Fibroblast of upper back skin (primary cell): ENCODE measurements around the gene LHFPL6.

Experiments
- DNase-seq: peaks from one replicate; pipeline ENCODE4 v3.0.0-alpha.2; 2013

Gene LHFPL6

DNA sequence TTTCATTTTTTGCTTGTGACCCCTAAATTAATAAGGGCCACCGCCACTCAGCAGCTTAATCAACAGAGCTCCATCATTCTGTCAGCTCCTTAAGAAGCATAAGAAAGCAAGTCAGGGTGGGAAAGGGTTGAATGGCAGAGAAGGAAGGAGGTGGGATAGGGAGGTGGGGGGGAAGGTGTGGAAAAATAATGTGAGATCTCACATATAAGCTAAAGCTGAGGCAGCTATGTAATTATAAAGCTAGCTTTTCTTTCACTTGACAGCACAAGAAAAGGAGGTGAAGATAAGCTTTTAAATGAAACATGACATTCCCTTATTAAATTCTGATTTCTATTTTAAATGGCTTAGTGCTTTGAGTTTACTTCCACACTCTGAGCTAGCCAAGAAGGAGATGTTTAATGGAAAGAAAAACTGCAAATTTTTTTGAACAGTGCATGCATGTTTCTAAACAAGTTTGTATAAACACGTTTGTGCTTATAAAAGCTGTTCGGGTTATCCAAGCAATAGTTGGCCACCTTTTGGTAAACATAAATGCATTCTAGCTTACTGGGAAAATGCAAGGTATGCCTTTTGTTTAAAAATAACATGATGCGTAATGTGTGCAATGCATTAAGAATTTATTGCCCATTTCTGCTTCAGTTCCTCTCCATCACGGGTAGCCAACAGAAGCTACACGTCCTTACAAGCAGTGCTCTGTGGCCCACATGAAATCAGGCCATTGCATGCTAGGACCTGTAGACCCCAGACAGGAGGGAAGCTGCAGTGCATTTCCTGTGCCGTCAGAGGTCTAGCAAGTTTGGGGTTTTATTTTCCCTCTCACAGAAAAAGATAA is 96.2 kb downstream of the LHFPL6 start:
- no peak for DNase-seq

DNA sequence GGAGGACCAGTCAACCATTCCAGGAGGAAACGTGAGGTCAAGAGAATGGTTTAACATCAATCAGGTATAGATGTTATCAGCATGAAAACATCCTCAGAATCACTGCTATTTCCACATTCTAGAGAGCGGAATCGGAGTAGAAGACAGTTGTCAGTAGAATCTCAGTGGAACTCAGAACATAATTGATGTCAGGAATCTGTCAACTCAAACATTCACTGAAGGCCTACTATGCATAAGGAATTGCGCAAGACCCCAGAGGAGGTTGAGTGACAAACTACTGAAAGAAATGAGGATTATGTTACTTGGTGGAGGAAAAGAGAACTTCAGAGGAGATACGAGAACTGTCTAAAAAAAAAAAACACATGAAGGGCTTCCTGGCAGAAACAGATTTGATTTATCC is 97.8 kb downstream of the LHFPL6 start:
- DNase-seq, result no peak

DNA sequence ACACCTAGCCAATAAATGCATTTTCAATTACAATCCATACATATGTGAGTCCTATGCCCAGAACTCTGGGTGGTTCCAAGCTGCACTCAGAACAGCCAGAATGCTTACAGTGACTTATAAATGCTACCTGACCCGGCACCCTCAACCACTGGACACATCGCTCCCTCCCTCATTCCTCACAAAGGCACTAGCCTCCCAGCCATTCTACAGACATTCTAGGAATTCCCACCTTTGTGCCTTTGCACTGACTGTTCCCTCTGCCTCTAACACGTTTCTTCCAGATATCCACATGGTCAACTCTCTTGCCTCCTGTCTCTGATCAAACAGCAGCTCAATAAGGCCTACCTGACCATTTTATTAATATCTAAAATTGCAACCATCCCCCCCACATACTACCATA is 99.9 kb downstream of the LHFPL6 start:
- no peak for DNase-seq

DNA sequence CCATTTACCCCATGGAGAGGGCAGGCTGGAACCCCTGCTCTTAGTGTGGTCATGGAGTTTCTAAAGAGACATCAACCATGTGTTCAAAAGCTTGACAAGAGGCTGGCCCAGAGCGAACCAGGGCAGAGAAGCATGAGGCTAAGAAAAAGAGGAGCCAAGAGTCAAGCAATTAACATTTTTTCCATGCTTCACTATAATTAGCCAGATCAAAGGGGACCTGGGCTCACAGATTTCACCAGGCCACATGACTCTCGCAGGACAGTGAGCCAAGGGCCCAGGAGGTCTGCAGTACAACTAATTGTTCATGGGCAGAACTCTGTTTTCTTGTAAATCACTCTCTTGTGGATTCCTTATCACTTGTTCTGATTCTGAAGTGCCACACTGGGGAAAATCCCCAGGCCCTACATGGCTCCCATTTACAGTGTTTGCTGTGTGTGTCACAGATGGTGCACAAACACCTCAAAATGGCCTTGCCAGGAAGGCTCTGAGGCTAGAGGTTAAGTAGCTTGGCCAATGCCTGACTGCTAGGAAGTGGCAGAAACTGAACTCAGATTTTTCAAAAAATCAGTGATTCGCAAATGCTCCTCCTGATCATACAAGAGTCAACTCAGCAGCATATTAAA is 101.2 kb downstream of the LHFPL6 start:
- DNase-seq, result no peak

DNA sequence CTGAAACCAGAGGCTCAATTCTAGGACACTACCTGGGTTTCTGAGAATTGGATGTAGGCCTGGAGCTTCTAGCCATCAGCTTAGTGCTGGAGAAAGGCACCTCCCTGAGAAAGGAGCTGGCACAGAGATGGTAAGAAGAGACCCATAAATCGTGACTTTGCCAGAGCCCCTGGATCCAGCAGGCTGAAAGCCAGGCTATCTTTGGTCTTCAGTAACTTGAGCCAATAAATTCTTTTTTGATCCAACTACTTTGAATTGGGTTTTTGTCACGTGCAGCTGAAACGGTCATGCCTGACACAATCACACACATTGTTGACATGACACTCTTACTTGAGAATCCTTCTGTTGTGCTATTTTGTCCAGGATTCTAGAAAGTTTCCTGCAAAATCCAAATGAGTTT is 103.4 kb downstream of the LHFPL6 start:
- DNase-seq, result no peak

DNA sequence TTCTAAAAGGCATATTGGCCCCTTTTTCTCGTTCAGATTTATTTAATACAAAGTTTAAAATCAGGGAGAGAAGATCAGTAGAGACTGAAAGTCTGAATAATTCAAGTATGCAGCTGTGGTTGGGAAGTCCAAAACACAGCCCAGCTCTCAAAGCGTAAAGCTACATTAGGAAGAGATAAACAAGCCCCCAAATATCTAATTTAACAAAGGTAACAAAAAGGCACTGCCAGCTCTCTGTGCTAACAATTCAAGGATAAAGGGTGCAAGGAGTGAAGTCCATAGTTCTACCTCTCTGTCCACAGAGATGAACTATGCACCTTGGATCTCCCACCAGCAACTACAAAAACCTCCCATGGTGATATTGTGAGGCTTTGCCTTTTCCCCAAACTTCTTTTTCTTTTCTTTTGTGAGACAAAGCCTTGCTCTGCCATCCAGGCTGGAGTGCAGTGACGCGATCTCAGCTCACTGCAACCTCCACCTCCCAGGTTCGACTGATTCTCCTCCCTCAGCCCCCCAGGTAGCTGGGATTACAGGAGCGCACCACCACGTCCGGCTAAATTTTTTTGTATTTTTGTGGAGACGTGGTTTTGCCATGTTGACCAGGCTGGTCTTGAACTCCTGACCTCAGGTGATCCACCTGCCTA is 104.4 kb downstream of the LHFPL6 start:
- DNase-seq, result no peak

DNA sequence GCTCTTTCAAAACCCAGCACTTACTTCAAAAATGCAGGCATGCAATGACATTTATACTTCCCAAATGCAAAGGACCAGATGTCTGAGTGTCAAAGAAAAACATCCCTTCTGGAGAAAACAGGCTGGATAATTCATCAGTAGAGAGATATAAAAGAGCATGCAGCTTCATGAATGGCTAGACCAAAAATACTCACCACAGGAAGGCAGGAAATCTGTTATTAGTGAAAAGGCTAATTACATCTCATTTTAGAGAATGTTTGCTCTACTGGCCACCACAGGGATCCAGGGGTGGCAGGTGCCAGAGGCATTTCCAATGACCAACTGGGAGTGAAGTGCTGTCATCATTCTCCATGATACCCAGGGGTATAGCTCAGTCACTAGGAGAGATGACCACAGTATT is 106.5 kb downstream of the LHFPL6 start:
- no peak for DNase-seq

DNA sequence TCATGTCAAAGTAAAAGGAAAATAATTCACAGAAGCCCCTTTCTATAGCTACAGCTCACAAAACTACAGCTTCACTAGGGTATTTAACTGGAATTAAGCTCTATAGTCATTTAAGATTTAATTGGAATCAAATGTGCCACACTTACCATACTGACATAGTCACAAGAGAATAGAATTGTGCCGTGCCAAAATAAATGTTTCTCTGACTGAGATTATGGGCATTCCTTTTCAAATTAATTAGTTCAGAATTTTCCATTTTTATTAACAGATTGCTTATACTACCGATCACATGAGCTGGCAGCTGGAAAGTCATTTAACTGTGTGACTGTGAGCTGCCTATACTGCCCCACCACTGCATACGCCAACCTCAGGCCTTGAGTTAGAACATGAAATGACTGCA is 108.4 kb downstream of the LHFPL6 start:
- DNase-seq, result no peak

DNA sequence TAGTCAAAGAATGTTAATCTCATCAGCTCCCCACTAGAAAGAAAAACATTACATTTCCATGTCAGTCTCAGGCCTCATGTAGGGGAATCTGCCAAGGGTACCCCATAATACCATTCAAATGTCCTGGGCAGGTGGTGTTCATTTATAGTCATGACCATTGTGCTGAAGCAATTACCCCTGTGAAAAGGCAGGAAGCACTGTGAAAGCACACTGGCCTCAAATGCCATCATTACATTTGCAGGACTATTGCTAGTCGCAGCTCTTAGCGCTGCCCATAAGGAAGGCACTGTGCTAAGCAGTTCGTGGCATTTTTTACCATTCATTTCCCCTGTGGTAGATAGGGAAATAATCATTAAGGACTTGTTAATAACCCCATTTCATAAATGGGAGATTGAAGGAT is 109.0 kb downstream of the LHFPL6 start:
- no peak for DNase-seq

DNA sequence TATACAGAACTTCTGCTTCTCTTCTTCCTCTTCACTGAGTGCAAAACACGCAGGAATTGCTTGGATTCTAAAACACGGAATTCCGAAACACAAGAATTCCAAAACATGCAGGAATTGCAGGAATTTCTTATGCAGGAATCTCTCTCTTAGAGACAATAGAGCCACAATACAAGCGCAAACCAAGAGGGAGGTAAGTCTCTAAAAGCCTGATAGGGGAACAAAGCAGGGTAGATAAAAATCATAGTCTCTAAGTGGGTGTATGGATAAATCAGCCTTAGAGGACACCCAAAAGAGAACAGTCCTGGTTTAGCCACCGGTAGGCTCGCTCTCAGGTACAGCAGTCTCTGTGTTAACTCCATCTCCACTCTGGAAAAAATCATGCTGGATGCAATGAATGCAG is 112.9 kb downstream of the LHFPL6 start:
- DNase-seq, result no peak

DNA sequence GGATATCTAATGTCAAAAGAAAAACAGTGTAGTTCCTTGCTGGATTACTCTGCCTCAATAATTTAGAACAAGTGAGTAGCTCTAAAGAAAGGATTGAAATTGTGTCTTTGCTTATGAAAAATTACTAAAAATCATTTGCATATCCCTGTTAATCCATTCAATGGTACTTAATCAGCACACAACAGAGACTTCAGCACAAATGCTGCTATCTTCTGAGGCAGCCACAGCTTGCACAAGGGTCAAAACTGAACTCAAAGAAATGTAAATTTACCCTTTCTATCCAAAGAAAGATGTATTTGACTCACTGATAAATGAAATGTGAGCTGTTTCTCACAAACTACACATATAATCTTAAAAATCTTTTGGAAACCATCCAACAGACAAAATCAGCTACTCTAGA is 116.2 kb downstream of the LHFPL6 start:
- DNase-seq, result no peak

DNA sequence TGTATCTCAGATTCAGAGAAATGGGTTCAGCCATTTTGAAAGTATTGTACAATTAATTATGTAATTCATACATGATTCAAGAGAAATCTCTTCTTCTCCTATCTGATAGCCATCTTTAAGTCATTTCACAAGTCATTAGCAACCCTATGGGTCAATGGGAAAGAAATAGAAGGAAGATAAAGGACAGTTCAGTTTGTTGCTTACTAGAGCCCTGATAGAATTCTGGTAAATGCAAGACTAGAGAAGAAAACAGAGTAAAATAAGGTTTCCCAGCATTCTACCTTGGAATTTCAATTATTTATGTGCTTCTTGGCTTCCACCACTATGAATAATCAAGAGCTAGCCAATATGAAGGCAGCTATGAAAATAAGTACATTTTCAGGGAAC is 117.7 kb downstream of the LHFPL6 start:
- peak; percentile 28 for DNase-seq

DNA sequence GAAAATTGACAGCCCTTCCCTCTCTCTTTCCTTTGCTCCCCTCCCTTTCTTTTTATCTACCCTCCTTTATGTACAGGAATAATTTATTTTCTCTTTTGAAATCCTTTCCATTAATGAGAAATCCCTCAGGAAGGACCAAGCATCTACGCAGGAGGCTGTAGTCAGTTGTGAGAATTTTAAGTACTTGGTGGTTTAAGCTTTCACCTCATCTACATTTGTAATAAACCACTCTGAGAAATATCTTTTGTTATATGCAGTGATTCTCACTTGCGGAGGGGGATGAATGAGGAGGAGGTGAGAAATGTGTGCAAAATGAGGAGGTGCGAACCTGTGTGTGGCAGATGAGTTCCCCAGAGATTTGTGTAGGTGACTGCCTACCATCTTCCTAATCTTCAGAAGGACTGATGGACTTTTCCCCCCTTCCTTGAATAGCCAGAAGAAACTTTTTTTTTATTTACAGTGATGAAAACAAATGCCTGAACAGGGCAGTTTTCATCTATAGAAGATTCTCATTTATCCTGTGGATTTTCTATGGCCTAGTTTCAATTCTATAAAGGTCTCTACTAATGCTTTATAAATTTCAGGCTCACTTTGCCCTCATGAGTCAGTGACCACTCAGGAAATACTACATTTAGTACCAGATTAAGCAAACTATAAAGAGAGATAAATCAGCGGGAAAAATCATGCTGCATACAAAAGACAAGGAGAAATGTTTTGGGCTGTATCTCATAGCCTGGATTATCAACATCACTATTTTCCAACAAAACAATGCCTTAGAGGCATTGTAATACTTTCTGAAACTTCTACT is 118.3 kb downstream of the LHFPL6 start:
- peak; percentile 75 for DNase-seq

DNA sequence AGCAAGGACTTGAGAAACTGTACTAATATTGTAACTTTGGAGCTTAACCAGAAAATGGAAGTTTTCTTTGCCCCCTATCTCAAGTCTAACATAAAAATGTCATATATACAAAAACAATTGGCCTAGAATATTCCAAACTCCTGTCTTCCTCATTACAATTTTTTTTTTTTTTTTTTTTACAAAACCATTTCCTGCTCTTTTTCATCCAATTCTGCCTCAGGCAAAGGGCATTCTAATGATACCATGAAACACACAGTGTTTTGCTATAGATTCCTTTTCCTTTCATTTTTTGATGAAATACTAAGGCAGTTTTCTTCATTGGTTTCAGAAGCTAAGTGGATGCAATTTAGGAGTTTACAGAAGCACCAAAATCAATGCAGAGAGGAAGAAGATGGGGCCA is 119.7 kb downstream of the LHFPL6 start:
- DNase-seq, result no peak

DNA sequence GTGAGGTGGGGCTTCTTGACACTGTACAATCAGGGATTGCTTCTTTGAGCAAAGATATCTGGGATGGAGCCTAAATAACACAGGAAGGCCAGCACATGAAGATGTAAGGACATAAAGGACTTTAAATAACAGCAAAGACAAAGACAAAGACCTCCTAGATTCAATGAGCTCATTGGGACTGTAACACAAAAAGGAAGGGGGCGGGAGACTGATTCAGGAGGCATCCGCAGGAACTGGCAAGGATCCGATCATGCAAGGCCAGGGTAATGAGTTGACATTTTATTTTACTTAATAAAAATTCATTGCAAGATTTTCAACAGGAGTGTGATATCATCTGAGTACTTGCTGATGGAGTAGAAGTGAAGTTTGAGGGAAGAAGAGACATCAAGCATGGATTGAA is 121.5 kb downstream of the LHFPL6 start:
- no peak for DNase-seq

DNA sequence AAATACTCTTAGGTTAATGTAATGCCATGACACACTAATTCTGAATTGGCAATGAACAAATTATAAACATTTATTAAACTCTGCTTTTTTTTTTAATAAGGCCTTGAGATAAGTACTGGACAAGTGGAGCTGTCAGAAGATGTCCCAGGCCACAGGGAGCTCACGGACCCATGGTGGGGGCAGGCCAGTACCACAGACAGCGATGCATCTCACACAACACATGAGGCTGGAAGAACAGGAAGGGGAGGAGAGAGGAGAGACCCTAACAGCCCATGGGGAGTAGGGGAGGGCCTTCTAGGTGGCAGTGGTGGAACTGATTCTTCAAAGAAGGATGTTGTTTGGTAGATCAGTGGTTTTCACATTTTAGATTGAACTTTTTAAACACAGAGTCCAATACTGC is 128.4 kb downstream of the LHFPL6 start:
- no peak for DNase-seq

DNA sequence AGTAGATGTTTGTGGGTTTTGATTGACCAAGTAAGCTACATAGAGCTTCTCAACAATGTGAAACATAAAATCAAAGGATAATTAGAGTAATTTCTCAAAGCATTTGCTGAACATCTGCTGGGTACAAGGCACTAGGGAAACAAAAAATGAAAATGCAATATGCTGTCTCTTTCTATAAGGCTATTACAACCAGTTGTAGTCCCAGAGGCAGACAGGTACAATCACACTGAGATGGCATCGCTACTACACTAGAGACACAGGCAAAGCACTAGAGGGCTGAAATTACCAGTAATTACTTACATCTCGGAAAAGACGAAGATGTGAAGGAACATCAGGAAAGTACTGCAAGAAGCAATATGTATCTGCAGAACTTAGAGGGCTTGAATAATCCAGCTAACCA is 133.3 kb downstream of the LHFPL6 start:
- no peak for DNase-seq

DNA sequence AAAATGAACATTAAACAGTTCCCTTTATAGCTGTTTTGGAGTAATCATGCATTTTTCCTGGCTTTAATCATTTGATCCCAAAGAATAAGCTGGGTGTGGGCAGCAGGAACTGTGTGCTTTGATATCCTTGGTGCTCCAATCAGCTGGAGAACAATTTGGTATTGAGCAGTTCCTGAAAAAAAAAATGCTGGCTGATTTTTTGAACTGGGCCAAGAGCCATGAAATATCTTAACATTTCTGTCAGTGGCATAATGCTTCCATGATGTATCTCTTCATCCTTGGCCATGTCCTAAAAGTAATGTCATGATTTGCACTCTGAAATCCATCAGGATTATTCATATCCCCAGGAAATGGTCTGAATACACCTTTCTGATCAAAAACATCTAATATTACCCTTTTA is 134.7 kb downstream of the LHFPL6 start:
- DNase-seq, result peak; percentile 49

DNA sequence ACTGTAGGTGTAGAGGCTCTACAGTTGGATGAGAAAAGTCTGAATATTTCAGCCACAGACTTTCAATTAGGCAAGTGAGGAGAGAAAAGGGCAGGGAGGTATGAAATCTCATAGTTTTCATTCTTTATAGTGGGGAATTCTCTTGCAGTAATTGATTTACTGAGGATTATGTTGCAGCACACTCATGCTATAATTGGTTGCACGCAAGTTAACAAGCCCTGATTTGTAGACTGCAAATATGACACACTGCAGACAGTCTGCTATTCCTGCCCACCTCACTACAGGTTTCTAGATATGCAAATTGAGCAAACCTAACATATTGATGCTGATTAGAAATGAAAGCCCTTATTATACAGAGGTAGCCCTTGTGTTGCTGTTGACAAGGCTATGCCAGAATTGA is 139.4 kb downstream of the LHFPL6 start:
- peak; percentile 21 for DNase-seq

DNA sequence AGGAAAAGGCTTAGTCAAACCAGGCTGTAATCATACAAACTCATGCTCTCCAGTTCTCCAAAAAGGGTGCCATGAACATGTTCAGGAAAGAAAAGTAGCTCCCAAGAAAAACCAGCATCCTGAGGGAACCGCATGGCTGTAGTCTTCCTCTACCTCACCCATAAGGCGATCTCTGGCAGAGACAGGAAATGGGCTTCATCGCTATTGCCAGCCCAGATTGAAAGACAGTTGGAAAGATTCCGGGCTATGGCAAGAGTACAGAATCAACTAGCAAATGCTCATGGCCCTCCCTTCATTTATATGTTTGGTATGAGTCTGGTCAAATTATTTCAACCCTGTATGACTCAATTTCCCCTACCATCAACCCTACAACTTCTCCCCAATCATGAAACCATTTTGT is 140.1 kb downstream of the LHFPL6 start:
- DNase-seq, result no peak

DNA sequence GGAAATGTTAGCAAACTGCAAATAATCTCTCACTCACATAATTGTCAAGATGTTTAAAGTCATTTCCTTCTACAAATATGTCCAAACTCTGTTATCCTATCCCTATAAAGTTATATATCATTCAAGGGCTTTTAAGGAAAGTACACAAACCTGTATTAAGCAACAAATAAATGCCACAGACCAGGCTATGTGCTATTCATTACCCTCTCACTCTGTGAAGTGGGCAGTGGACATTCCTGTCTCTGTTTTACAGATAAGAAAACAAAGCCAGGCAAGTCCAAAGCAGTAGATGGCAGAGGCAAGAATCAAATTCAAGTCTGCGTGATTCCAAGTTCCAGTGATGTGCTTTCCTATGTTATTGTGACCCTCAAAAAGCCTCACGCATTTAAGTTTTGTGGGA is 140.6 kb downstream of the LHFPL6 start:
- DNase-seq, result no peak

DNA sequence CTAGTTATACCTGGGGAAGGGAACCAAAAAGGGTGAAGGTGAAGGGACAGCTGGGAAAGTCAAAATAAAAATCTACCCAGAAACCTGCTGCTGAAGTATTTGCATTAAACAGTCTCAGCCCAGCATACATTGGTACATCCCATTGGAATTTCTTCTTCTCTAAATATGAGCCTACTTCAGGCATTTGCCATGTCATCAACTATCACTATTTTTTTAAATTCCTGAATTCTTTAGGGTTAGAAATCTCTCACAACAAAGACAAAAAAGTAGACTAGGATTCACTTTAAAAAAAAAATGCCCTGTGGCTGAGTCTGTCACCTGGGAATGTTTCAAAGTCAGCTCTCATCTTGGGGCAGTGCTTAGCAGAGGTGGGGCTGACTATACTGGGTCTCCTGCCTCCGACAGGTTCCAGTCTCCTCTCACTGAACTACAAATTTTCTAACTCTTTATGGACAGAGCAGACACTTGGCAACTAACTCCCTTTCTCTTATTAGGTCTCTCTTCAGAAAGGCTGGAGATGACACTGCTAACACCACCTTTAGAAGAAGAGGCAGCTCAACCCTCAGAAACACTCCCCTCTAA is 141.2 kb downstream of the LHFPL6 start:
- DNase-seq, result peak; percentile 22

DNA sequence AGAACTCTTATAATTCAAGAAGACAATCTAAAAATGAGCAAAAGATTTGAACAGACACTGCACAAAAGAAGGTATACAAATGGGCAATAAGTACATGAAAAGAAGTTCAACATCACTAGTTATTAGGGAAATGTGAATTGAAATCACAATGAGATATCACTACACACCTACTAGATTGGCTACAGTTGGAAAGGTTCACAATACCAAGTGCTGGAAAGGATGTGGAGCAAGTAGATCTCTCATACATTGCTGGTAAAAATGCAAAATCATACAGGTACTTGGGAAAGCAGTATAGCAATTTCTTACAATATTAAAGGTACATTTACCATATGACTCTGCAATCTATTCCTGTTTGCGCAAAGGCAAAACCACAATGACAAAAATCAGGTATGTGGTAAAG is 145.7 kb downstream of the LHFPL6 start:
- no peak for DNase-seq
